Esophagus (tissue), 2 donors: ENCODE results near the gene PDE1C. TPM values are rescaled to one million over a fixed set of nuclear protein-coding genes. Genes with fewer than 3 reads are reported as not detected.
"Not testable (repeated sequence)": the region's sequence is repeated elsewhere in the genome, so short reads cannot be mapped to it uniquely, and the experiment has no call there.

ENCODE experiments used
- H3K27ac ChIP-seq, 2 donors: one replicate each; pipeline ENCODE4 v1.5.1; 2013; ENCODE audit warnings: low read depth in 2 of 2, mild to moderate bottlenecking in 2 of 2, inconsistent platforms in 1 of 2, low read length in 1 of 2, moderate library complexity in 1 of 2
- H3K27me3 ChIP-seq, 2 donors: one replicate each; pipeline ENCODE4 v1.6.1; 2013; ENCODE audit warnings: low read length in 2 of 2, control low read depth in 1 of 2, mild to moderate bottlenecking in 1 of 2; ENCODE audit not compliant: insufficient read depth in 2 of 2, control insufficient read depth in 1 of 2
- H3K36me3 ChIP-seq, 2 donors: one replicate each; pipeline ENCODE4 v1.6.1; 2013; ENCODE audit warnings: low read length in 1 of 2; ENCODE audit not compliant: control insufficient read depth in 2 of 2, insufficient read depth in 2 of 2
- H3K4me1 ChIP-seq, 2 donors: one replicate each; pipeline ENCODE4 v1.6.1; 2013; ENCODE audit warnings: low read length in 1 of 2; ENCODE audit not compliant: control insufficient read depth in 2 of 2, insufficient read depth in 2 of 2
- H3K4me3 ChIP-seq, 2 donors: one replicate each; pipeline ENCODE4 v1.5.1; 2013; ENCODE audit warnings: low read length in 2 of 2, mild to moderate bottlenecking in 2 of 2, low read depth in 1 of 2, moderate library complexity in 1 of 2
- H3K9me3 ChIP-seq, 2 donors: one replicate each; pipeline ENCODE4 v1.6.1; 2013; ENCODE audit warnings: mild to moderate bottlenecking in 2 of 2, low read depth in 1 of 2, low read length in 1 of 2, moderate library complexity in 1 of 2; ENCODE audit not compliant: control insufficient read depth in 2 of 2, insufficient read depth in 1 of 2
- WGBS, 2 donors: extraction: QIAGEN DNeasy Blood & Tissue Kit; methylation state at CpG; one replicate each; pipeline ENCODE4 v1.1.7; 2013; 5-methylcytosine and 5-hydroxymethylcytosine counted together
- polyA plus RNA-seq, 2 donors: library from polyadenylated mRNA; stranded (reverse); fragments of 200-250 nt; gene quantifications; one replicate each; pipeline ENCODE4 v1.2.3, GENCODE V29; 2013
- donor health status: healthy with polysubstance abuse.
- donor health status: Bipolar disorder and iron deficiency.

The PDE1C gene
- polyA plus RNA-seq, 2 donors, result 1.9 to 2.2 TPM

- H3K27me3 ChIP-seq, result no peaks in the 10 kb centered on the region
- no peak overlapping the region for H3K4me3 ChIP-seq
- H3K36me3 ChIP-seq, result no peaks in the 10 kb centered on the region
- H3K27ac ChIP-seq, result peak overlapping the region in 1 of 2 donors; percentile 54
- H3K4me1 ChIP-seq, result no peaks in the 10 kb centered on the region
- WGBS, 2 donors, result 68 to 69% methylated on average over 2 of the region's 2 CpGs
- H3K9me3 ChIP-seq, result no peaks in the 10 kb centered on the region
Observed at GRCh38 chr7:32020551-32021159, 49.6 kb downstream of the PDE1C start.

GRCh38 chr7:32018845-32019578, 51.2 kb downstream of the PDE1C start:
- no peaks in the 10 kb centered on the region for H3K36me3 ChIP-seq
- no peak overlapping the region for H3K4me3 ChIP-seq
- H3K27me3 ChIP-seq, result no peaks in the 10 kb centered on the region
- WGBS, 2 donors, result 64 to 86% methylated on average over 2 of the region's 2 CpGs
- no peaks in the 10 kb centered on the region for H3K9me3 ChIP-seq
- H3K27ac ChIP-seq, result no peak overlapping the region
- H3K4me1 ChIP-seq, result no peaks in the 10 kb centered on the region

- Histone ChIP-seq H3K36me3 (no peaks in the 10 kb centered on the region), H3K4me1 (no peaks in the 10 kb centered on the region), H3K27ac (no peak overlapping the region), H3K4me3 (no peak overlapping the region), H3K27me3 (no peaks in the 10 kb centered on the region), H3K9me3 (no peaks in the 10 kb centered on the region)
- WGBS, 2 donors, result 71 to 82% methylated on average over 2 of the region's 2 CpGs
Observed at GRCh38 chr7:32015133-32015532, 55.1 kb downstream of the PDE1C start.

GRCh38 chr7:32013471-32013870, 56.7 kb downstream of the PDE1C start:
- not testable (repeated sequence) for H3K27me3 ChIP-seq, H3K36me3 ChIP-seq, H3K4me3 ChIP-seq, H3K9me3 ChIP-seq, H3K27ac ChIP-seq, H3K4me1 ChIP-seq
- WGBS, 2 donors, result 41 to 48% methylated on average over 2 of the region's 2 CpGs

- H3K4me3 ChIP-seq, result no peak overlapping the region
- WGBS, 2 donors, result 93 to 96% methylated on average over 2 of the region's 2 CpGs
- H3K4me1 ChIP-seq, result no peaks in the 10 kb centered on the region
- H3K9me3 ChIP-seq, result no peaks in the 10 kb centered on the region
- H3K27ac ChIP-seq, result no peak overlapping the region
- H3K36me3 ChIP-seq, result no peaks in the 10 kb centered on the region
- no peaks in the 10 kb centered on the region for H3K27me3 ChIP-seq
Observed at GRCh38 chr7:32005577-32005976, 64.6 kb downstream of the PDE1C start.

GRCh38 chr7:32001948-32002347, 68.3 kb downstream of the PDE1C start:
- Histone ChIP-seq H3K27me3 (no peaks in the 10 kb centered on the region), H3K9me3 (no peaks in the 10 kb centered on the region), H3K4me1 (no peaks in the 10 kb centered on the region), H3K4me3 (no peak overlapping the region), H3K27ac (no peak overlapping the region), H3K36me3 (no peaks in the 10 kb centered on the region)
- 90 to 95% methylated on average over 4 of the region's 4 CpGs for WGBS, 2 donors

- H3K4me3 ChIP-seq, result no peak overlapping the region
- 88 to 89% methylated on average over 2 of the region's 2 CpGs for WGBS, 2 donors
Observed at GRCh38 chr7:31997423-31997822, 72.8 kb downstream of the PDE1C start.

GRCh38 chr7:31995134-31995533, 75.1 kb downstream of the PDE1C start:
- Histone ChIP-seq H3K27ac (no peak overlapping the region), H3K27me3 (no peaks in the 10 kb centered on the region), H3K9me3 (no peaks in the 10 kb centered on the region), H3K4me3 (no peak overlapping the region), H3K4me1 (peaks cover 0 to 4% of the 10 kb centered on the region in 2 donors), H3K36me3 (no peaks in the 10 kb centered on the region)
- WGBS, 2 donors, result 69 to 71% methylated on average over 2 of the region's 2 CpGs

More at GRCh38 chr7:31997423-31997822, 72.8 kb downstream of the PDE1C start:
- H3K27me3 ChIP-seq, result no peaks in the 10 kb centered on the region
- no peaks in the 10 kb centered on the region for H3K36me3 ChIP-seq
- H3K9me3 ChIP-seq, result no peaks in the 10 kb centered on the region
- no peak overlapping the region for H3K27ac ChIP-seq
- H3K4me1 ChIP-seq, result no peaks in the 10 kb centered on the region

GRCh38 chr7:31991846-31992245, 78.4 kb downstream of the PDE1C start:
- Histone ChIP-seq H3K4me1 (peaks cover 0 to 4% of the 10 kb centered on the region in 2 donors), H3K27me3 (no peaks in the 10 kb centered on the region), H3K36me3 (no peaks in the 10 kb centered on the region), H3K27ac (no peak overlapping the region), H3K9me3 (no peaks in the 10 kb centered on the region), H3K4me3 (no peak overlapping the region)
- 49 to 60% methylated on average over 3 of the region's 3 CpGs for WGBS, 2 donors

- Histone ChIP-seq H3K4me1 (peaks cover 0 to 4% of the 10 kb centered on the region in 2 donors), H3K4me3 (no peak overlapping the region), H3K9me3 (no peaks in the 10 kb centered on the region), H3K27ac (no peak overlapping the region), H3K36me3 (no peaks in the 10 kb centered on the region), H3K27me3 (no peaks in the 10 kb centered on the region)
- 76 to 95% methylated on average over 3 of the region's 3 CpGs for WGBS, 2 donors
Observed at GRCh38 chr7:31991406-31991805, 78.8 kb downstream of the PDE1C start.
